ENCODE measurements around the gene TMEM52.

- no peak for TF ChIP-seq CTCF (IDR thresholded peaks at IDR 0.05; ENCODE audit: low read depth, low read length)
- no peak for TF ChIP-seq EZH2phosphoT487 (IDR thresholded peaks at IDR 0.05; ENCODE audit: low read depth)
These were observed 3.0 kb upstream of the TMEM52 start for GRCh38 chr1:1921901-1922701.
